ENCODE results near the gene USP47.

Gene USP47

DNA sequence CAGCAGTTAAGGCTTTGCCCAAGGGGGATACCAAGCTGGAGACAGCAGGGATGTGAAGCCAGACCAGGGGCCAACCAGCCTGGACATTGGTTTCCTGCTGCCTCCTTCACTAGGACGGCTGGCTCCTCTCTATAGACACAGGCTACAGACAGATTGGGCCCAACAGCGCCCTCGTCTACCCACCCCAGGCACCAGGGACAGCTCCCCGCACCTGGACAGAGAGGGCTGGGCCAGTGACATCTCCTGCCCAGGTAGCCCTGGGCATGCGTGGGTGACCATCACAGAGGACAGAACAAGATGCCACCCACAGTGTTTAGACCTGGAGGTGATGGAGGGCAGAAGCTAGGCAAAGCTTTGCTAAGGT lies 165.4 kb downstream of the USP47 start:
- ChIA-PET CTCF (interaction anchor here (1.2 to 1.6 kb wide), 2 partner anchors 37 to 40 kb away, joined by 3 to 6 read pairs; no protein-coding TSS in a partner anchor), POLR2A (interaction anchor here (0.5 to 0.6 kb wide), 2 partner anchors 27 to 1289 kb away, joined by 4 to 5 read pairs; no protein-coding TSS in a partner anchor)

DNA sequence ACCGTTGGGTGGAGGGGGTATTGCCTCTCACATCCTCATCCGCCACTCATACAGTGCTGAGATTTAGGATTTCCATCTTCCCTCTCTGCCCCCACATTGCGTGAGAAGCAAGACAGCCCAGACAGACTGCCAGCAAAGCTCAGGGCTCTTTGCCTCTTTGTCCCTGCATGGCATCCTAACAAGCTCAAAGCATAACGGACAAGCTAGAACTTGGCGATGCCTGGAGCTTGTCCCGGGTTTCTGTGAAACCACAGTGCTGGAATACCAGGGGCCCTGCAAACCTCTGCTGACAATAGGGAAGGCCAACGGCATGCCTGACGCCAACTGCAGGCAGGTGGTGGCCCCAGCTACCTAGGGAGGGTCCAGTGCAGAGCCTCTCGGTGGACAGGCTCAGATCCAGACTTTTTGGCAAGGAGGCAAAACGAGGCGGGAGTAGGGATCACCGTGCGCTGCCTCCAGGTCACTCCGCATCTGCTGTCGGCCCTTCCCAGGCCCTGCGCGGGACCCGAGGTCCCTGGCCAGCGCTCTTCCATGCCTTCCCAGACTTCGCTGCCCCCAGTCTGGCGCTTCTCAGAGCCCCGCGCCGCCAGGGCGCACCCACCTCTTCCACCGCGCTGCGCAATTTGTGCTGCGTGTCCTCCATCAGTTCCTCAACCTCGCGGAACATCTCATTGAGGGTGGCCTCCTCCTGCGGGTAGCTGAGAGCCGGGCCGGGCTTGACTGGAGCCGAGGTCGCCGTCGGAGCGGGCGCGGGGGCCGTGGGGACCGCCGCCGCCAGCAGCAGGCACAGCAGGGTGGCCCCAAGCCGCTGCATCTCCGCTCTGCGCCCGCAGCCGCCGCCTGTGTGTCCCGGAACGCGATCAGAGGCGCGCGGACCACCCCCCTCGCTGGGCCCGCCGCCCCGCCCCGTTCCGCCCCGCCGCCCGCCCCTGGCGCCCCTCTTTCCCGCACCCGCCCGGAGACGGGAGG lies 166.3 kb downstream of the USP47 start, which contains the start of gene DKK3:
Gene DKK3, minus strand, starts transcription at position 858 of the 969 bp plus-strand sequence. Its CDS starts 44 bp downstream, at position 814.
- Histone ChIP-seq H3K4me1 (ENCODE audit: control insufficient read depth, insufficient read depth, low read length) (no peaks in the 10 kb centered on the region), H3K36me3 (ENCODE audit: control insufficient read depth in 2 of 2, insufficient read depth in 1 of 2, low read length in 2 of 2) (no peaks in the 10 kb centered on the region), H3K4me3 (ENCODE audit: low read depth, low read length) (peak within 1 kb of the TSS; percentile 45), H3K27ac (ENCODE audit: extremely low read depth, low read depth, low read length) (no peak within 1 kb of the TSS), H3K9me3 (ENCODE audit: control insufficient read depth, insufficient read depth, low read depth, low read length) (no peaks in the 10 kb centered on the region)
- TF ChIP-seq ZNF776 (tag by site-specific recombination; IDR thresholded peaks at IDR 0.05; ENCODE audit: borderline replicate concordance) = no peak
- TF ChIP-seq ZNF335 (tag by site-specific recombination; conservative IDR thresholded peaks at IDR 0.05) = peak; percentile 45; the same call in 1 of the 2 replicates
- ChIA-PET CTCF (interaction anchor here (1.1 to 1.6 kb wide), 3 partner anchors 14 to 41 kb away, joined by 3 to 6 read pairs (median 4); no protein-coding TSS in a partner anchor), POLR2A (interaction anchor here (0.5 to 1.6 kb wide), 2 partner anchors 14 to 28 kb away, joined by 4 read pairs; no protein-coding TSS in a partner anchor)

More for the DNA sequence above, 165.4 kb downstream of the USP47 start:
- no peak overlapping the region for H3K4me3 ChIP-seq (ENCODE audit: low read depth, low read length)
- no peaks in the 10 kb centered on the region for H3K36me3 ChIP-seq (ENCODE audit: control insufficient read depth in 2 of 2, insufficient read depth in 1 of 2, low read length in 2 of 2)
- H3K27ac ChIP-seq (ENCODE audit: extremely low read depth, low read depth, low read length) = no peak overlapping the region
- H3K9me3 ChIP-seq (ENCODE audit: control insufficient read depth, insufficient read depth, low read depth, low read length) = no peaks in the 10 kb centered on the region
- no peak for TF ChIP-seq SCRT1 (tag by site-specific recombination; IDR thresholded peaks at IDR 0.05; ENCODE audit: borderline replicate concordance)
- TF ChIP-seq, protein P1, sequence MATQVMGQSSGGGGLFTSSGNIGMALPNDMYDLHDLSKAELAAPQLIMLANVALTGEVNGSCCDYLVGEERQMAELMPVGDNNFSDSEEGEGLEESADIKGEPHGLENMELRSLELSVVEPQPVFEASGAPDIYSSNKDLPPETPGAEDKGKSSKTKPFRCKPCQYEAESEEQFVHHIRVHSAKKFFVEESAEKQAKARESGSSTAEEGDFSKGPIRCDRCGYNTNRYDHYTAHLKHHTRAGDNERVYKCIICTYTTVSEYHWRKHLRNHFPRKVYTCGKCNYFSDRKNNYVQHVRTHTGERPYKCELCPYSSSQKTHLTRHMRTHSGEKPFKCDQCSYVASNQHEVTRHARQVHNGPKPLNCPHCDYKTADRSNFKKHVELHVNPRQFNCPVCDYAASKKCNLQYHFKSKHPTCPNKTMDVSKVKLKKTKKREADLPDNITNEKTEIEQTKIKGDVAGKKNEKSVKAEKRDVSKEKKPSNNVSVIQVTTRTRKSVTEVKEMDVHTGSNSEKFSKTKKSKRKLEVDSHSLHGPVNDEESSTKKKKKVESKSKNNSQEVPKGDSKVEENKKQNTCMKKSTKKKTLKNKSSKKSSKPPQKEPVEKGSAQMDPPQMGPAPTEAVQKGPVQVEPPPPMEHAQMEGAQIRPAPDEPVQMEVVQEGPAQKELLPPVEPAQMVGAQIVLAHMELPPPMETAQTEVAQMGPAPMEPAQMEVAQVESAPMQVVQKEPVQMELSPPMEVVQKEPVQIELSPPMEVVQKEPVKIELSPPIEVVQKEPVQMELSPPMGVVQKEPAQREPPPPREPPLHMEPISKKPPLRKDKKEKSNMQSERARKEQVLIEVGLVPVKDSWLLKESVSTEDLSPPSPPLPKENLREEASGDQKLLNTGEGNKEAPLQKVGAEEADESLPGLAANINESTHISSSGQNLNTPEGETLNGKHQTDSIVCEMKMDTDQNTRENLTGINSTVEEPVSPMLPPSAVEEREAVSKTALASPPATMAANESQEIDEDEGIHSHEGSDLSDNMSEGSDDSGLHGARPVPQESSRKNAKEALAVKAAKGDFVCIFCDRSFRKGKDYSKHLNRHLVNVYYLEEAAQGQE (tag by site-specific recombination; IDR thresholded peaks at IDR 0.05) = peak; percentile 69
- no peaks in the 10 kb centered on the region for H3K4me1 ChIP-seq (ENCODE audit: control insufficient read depth, insufficient read depth, low read length)

Data from HEK293 (cell line).